NCI-H345 (cell line): ENCODE measurements around the gene DNAJB7.
"Not testable (repeated sequence)": the region's sequence is repeated elsewhere in the genome, so short reads cannot be mapped to it uniquely, and the experiment has no call there.

ENCODE experiments used
- DNase-seq: peaks from one replicate; lab custom pipeline; 2025; lab: John Stamatoyannopoulos, UW

Gene DNAJB7

DNA sequence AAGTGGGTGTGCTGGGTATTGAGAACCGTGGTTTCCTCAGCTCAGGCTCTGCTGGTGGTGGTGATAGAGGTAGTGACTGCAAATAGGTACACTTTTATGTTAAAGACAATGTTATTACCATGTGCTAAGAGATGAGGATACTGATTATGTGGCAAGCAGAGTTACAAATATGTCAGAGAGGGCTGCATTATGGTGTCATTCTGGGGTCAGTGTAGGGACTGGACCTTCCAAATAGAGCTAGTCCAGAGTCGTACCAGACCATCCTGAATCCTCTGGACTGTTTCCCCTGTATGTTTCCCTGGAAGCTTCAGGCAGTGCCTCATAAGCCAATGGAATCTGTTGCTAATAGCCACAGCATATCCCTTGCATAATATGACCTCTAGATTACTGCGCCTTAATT is at the start of gene DNAJB7:
Gene DNAJB7 (minus strand): TSS at position 101 of the 400 bp plus-strand sequence. CDS start 119 bp downstream, outside the sequence.
- no peak for DNase-seq

DNA sequence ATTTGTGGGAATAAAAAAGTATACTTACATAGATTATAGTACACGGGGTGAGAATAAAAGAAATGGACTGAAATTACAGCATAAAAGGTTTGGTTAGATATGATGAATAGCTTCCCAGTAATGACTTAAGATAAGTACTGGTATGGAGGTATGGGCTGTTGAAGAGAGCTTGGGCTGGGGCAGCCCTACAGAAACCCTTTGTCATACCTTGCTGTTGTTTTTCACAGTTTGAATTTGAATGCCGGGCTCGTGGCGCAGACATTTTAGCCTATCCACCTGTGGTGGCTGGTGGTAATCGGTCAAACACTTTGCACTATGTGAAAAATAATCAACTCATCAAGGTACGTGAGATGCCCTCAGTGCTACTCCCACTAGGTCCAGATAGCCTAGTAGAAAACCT is 47.0 kb upstream of the DNAJB7 start:
- no peak for DNase-seq

DNA sequence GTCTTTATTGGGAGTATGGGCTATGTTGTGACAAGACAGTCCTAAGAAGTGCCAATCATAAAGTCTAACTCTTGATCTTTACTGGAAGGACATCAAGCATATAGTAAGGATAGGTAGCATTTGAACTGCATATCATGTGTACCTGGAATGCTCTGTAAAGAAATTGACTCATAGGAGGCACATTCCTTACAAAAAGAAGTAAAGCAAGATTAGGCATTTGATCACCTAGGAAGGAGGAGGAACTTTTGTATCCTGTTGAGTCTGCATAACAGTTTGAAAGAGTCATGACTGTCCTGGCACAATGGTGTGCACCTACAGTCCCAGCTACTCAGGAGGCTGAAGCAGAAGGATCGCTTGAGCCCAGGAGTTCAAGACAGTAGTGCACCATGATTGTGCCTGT is 42.2 kb upstream of the DNAJB7 start:
- no peak for DNase-seq

DNA sequence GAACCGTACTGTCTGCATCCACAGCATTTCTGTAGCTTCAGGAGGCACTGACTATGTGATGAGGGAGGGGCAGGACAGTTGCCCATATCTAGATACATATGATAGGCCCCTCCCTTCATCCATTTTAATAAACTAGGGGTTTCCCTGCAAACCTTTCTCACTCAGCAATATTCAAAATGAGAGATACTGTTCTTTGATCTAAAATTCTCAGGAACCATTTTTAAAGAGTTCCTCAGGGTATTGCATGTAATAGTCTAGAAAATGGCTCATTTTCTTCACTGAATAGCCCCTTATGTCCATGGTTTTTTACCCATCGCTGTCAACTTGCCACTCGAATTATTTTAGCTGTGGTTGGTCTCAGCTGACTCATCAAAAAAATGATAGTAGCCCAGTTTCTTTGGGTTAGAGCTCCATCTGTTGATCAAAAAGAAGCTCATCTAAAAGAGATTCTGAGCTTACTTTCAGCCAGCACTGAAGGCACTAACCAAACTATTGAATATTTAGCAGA is 37.0 kb upstream of the DNAJB7 start:
- peak; percentile 3 for DNase-seq

DNA sequence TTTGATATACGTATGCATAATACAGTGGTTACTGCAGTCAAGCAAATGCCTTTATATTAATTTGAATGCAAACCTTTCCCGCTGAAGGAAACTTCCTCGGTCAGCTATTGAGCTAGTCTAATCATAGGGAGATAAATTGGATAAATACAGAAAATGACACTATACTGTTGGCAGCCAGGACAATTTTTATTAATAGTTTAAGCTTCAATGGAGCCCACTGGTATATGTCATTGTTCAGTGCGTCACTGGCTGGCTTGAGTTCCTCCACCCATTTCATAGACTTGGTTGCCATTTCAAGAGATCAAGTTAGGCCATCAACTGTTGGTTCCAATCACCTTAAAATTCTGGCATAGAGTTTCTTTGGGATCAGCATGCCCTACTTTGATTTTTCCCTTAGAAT is 32.5 kb upstream of the DNAJB7 start:
- no peak for DNase-seq

DNA sequence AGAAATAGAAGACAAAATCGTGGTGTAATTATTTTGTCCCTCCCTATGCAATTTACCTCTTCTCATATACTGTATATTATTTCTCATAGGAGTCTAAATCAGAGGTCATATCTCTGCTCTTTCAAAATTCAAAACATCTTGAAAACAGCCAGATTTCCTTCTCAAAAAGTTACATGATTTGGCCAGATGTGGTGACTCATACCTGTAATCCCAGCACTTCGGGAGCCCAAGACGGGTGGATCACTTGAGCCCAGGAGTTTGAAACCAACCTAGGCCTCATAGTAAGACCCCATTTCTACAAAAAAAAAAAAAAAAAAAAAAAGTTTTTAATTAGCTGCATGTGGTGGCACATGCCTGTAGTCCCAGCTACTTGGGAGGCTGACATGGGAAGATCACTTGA is 29.0 kb upstream of the DNAJB7 start:
- DNase-seq = no peak

DNA sequence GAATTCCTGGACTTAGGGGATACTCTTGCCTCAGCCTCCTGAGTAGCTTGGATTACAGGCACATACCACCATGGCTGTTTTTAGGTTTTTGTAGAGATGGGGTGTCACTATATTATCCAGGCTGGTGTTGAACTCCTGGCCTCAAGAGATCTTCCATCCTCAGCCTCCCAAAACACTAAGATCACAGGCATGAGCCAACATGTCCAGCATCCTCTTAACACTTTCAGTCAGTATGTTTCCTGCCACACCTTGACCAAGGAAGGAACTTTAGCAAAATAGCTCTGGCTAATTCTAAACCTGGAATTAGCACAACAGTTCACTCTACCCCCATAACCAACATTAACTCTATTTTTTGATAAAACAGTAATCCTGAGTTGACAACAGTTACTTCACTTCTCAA is 27.2 kb upstream of the DNAJB7 start:
- DNase-seq = no peak

DNA sequence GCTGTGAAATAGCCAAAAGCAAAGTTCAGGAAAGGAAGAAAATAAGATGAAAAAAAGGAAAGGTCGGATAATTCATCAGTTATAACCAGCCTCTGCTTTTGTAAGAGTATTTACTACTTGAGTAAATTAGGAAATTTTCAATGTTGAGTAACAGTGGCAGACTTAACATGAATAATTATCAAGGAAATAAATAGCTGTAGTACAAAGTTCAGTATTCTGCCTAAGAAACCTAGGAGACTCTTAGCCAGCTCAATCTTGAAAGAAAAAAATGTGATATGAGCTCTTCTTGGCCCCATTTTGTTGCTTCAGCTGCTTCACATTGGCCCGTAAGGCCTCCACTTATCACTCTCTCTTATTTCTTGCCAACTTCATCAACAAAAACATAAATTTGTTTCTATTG is 17.0 kb upstream of the DNAJB7 start:
- DNase-seq = no peak

DNA sequence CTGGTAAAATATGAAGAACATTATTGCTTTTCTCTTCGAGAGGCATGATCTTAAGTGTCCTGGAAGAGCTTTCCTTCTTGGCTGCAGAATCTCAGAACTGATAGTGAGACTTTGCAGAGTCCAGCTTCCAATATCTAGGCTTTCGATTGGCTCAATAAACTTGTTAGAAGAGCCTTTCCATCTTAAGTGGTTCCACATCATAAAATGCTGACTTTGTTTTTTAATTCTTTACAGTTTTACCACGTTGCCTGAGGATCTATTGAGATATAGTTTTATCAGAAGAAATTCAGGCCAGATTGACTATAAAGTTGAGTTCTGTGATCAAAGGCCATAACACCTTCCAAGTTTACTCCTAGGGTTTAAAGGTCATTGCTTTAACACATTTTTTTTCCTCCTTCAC is 15.6 kb upstream of the DNAJB7 start:
- no peak for DNase-seq

DNA sequence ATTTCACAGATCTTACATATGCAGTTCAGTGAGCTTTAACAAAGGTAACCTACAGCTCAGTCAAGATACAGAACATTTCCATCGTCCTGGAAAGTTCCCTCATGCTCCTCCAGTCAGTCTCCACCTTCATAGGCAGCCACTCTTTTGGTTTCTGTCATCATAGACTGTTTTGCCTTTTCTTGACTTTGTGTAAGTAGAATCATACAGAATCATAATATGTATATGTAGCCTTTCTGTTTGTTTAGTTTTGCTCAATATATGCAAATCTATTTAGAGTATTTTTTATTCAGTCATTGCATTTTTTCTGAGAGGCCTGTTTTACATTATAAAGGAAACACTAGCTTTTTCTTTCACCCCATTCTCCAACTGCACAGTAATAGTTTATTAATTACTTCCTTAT is 15.0 kb upstream of the DNAJB7 start:
- no peak for DNase-seq

DNA sequence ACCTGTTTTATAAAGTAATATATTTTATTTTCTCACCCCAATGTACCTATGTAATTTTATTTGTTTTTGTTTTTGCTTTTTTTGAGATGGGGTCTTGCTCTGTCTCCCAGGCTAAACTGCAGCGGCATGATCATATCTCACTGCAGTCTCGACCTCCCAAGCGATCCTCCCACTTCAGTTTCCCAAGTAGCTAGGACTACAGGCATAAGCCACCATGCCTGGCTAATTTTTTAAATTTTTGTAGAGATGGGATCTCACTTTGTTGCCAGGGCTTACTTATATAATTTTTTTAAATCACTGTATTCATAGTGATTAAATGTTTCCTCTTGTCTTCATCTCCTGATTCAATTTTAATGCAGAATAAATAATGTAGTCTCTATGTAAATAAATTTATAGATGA is 13.2 kb upstream of the DNAJB7 start:
- DNase-seq = no peak

DNA sequence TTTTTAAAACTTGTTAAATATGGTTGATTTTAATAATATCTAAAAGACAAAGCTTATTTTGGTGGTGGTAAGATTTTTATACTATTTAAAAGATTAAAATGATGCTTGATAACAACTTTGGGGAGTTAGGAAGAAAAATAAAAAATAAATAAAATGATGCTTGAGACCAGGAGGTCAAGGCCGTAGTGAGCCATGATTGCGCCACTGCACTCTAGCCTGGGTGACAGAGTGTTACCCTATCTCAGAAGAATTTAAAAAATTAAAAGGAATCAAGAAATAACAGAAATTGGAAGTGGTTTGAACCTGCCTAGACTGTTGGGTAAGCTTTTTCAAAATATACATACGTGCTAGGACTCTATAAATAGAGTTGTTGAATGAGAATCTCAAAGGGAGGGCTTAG is 12.1 kb upstream of the DNAJB7 start:
- no peak for DNase-seq

DNA sequence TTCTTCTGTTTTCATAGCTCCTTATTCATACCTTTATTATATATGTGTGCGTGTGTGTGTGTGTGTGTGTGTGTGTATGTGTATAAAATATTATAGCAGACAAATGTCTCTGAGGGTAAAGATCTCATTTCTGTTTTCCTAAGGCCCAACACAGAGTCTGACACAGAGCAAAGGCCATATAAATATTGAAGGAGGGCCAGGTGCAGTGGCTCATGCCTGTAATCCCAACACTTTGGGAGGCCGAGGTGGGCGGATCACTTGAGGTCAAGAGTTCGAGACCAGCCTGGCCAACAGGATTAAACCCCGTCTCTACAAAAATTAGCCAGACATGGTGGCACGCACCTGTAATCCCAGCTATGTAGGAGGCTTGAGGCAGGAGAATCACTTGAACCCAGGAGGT is 6.5 kb upstream of the DNAJB7 start:
- not testable (repeated sequence) for DNase-seq

DNA sequence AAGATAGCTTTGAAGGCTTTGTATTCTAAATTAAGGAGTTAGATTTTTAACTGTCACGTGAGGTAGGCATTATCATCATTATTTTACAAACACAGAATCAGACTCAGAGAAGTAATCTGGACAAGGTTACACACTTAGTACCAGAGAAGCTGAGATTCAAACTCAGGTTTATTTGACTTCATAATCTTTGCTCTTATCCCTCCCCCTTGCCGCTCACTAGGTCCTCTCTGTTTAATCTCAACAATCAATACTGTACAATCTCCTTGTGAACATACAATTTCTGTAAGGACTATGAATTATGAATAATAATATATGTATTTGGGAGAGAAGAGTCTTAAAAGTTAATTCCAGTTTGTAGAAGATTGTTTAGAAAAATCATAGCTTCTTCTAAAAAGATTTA is 5.2 kb upstream of the DNAJB7 start:
- no peak for DNase-seq

DNA sequence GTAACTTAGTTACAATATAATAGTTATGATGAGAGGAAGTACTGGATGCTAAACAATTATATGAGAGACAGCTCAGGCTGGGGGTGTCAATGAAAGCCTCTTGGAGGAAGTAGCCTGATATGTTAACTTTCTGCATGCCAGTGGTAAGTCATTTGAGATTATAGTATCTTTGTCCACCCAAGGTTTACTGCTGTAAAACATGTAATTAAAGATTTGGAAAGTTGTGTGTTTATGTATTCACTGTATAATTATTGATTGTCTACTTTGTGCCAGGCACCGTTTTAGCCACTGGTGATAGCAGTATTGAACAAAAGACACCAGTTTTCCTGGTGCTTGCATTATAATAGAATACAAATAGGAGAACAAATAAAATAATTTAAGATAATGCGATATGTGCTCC is 624 bp upstream of the DNAJB7 start:
- DNase-seq = no peak

DNA sequence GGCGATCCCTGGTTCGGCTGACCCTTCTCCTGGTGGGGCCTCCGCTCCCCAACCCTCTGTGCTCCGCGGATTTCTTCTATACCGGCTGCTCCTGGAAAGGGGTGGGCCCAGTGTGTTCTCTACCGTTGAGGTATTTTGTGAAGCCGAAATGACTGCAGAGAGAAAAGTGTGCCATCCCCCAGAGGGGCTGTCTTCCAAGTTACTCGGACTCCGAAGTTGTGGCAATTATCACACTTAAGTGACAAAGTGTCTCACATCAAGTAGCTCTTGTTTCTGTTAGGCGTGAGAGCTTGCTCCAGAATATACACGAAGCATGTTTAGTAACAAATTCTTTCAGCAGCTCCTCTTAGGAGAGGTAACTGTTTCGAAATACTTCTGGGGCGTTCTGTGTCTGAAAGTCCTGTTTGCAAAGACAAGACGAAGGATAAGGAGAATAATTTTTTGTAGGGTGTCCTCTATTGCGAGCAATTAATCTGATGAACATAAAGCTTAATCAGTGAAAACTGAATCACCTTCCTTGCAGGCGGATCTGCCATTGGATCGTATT is 4.5 kb downstream of the DNAJB7 start:
- DNase-seq = no peak

DNA sequence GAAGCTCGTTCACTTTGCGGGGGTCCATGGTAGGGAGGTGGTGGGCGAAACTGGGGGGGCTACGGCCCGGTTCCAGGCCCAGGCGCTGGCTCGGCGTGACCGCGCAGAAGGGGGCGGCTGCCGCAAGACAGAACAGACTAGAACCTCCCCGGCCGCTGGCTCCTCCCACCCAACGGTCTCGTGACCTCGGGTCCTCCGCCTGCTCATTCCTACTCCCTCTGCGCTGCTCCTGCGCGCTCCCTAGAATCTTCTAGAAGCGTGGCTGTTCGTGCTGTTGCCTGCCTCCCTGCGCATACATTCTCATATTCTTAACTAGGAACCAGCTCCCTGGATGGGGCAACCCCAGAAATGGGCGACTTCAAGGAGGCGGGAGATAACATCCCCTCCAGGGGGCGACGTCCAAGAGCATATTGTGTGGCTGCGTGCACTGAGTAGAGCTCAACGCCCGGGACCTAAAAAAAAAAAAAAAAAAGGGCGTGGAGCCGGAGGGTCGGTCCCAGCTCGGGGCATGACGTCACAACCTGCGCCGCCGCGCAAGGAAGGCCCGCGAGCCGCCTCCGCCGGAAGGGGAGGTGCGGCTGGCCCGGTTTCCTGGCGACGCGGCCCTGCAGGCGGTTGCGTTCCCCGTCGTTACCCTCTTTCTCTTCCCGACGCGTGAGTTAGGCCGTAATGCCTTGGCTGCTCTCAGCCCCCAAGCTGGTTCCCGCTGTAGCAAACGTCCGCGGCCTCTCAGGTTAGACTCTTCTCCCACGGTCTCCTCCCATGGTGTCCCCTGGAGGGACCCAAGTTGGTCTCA is 5.2 kb downstream of the DNAJB7 start, which contains the start of the genes ST13 and XPNPEP3:
Gene ST13 (minus strand): TSS at position 127 of the 796 bp plus-strand sequence. CDS start 99 bp downstream, at position 28.
Gene XPNPEP3 (plus strand): TSS at position 636 of the 796 bp plus-strand sequence. CDS start 34 bp downstream, at position 670.
- peak; percentile 92 for DNase-seq

DNA sequence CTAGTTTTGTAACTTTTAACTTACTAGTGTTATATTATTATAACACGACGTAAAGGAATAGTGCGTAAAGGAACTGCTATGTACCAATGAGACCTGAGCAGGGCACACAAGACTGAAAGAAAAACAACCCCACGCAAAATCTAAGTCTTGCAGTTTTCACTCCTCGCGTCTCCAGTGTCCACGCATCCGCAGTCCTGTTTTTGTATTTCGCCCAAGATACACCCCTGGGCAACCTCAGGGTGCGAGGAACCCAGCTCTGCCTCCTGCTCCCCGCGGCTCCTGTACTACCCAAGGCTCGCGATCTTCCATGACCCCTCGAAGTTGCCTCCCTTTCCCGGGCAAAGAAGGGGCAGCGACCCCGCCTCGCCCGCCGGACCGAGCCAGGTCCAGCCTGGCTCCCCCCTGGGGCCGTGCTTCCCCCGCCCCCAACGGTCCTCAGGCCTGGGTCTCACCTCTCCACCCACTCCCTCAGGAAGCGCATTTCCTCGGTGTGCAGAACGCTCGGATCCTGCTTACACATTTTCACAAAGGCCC is 5.9 kb downstream of the DNAJB7 start:
- DNase-seq = peak; percentile 13

DNA sequence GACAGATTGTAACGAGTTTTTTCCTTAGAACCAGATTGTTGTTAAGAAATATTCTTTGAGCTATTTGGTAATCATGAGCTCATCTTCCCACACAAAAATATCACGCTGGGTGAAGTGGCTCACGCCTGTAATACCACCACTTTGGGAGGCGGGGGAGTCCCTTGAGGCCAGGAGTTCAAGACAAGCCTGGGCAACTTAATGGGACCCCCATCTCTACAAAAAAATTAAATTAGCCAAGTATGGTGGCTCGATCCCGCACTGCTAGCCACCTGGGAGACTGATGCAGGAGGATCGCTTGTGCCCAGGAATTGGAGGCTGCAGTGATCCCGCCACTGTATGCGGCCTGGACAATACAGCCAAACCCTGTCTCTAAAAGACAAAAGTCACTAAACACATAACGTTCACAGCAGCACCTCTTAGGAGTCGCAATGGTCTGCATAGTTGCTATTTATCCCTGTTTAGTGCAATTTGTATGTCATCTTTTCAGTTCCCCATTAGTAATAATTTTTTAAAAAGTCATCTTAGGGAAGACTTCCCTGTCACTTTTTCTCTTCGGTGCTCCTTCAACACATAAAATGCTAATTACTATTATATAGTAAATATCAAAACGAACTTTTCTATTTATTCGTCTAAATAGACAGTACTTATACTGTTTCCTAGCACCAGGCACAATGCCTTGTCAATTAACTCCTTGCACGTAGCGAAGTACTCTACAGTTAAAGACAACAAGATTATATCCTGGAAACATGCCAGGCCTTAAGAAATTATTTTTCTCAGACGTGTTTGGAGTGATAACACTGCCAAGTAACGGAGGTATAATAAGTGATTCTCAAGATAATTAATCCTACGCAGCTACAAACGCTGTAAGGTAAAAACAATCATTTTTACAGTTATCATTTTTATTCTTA is 6.6 kb downstream of the DNAJB7 start:
- DNase-seq = no peak

DNA sequence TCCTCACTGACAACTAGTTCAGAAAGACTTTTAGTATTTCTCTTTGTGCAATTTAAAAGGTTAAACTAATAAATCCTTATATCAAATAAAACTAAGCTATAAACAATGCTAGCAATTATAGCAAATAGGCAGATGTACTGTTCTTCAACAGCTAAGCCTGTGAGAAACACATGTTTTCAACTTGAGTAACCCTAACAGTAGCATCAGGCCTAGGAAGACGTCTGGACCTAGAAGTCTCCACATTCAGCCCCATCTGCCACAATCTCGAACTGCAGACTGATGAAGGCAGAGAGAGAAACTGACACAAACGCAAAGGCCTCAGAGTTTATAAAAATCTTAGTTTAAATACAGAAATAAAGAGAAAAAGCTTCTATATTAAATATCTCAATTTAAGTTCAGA is 8.0 kb downstream of the DNAJB7 start:
- DNase-seq = no peak

DNA sequence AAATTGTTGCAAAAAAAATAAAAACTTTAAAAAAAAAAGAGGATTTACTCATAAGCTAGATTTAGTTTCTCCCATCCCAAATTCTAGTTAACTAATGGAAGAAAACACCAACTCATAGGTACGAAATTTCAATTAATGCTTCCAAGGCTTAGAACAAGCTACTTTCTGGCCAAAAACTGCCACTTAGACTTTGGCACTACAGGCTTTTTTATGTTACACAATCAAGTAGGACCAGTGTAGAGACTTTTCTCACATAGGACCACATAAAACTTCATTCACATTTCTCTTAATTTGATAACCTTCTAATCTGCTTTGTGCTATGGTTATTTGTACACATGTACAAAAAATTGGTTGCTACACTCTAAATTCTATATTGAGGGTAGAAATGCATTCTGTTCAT is 8.6 kb downstream of the DNAJB7 start:
- no peak for DNase-seq

DNA sequence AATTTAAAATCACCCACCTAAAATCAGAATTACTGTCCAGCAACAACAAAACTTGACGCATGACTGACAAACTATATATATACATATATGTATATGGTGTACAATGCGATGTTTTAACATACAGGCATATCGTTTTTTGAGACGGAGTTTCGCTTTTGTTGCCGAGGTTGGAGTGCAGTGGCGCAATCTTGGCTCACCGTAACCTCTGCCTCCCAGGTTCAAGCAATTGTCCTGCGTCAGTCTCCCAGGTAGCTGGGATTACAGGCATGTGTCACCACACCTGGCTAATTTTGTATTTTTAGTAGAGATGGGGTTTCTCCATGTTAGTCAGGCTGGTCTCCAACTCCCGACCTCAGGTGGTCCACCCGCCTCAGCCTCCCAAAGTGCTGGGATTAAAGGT is 16.1 kb downstream of the DNAJB7 start:
- DNase-seq = not testable (repeated sequence)
